HL-60 (cell line): Measurements from ENCODE around the gene AXIN1.

ENCODE experiments used
- DNase-seq, 2 experiments: peaks; one replicate each; pipeline ENCODE4 v3.0.0-alpha.2; 2010 to 2020; ENCODE audit warnings: low read depth in 1 of 2, low spot score in 1 of 2
- H3K27ac ChIP-seq: fragments of 250-450 bp; sonication (Bioruptor Pico); replicated peaks from 2 replicates; pipeline ENCODE4 v1.5.1; 2020; ENCODE audit warnings: mild to moderate bottlenecking, moderate library complexity
- H3K27me3 ChIP-seq: fragments of 250-450 bp; sonication (Bioruptor Pico); 2 replicates; pipeline ENCODE4 v1.5.1; 2021; ENCODE audit warnings: mild to moderate bottlenecking, moderate library complexity; ENCODE audit not compliant: insufficient read depth, poor library complexity, severe bottlenecking
- H3K4me3 ChIP-seq: replicated peaks from 2 replicates; pipeline ENCODE4 v1.5.1; 2011; ENCODE audit warnings: mild to moderate bottlenecking, control low read depth, low read length; ENCODE audit not compliant: insufficient read depth
- GABPA ChIP-seq: IDR thresholded peaks from 2 replicates; pipeline ENCODE4 v1.6.1; 2012; ENCODE audit warnings: low read depth
- POLR2AphosphoS5 ChIP-seq: IDR thresholded peaks from 2 replicates; pipeline ENCODE4 v1.6.1; 2012; ENCODE audit warnings: low read depth
- SPI1 ChIP-seq: IDR thresholded peaks from 2 replicates; pipeline ENCODE4 v1.6.1; 2012; ENCODE audit warnings: low read depth, mild to moderate bottlenecking, borderline replicate concordance
- TF ChIP-seq, protein P1 (sequence below): IDR thresholded peaks from 2 replicates; pipeline ENCODE4 v1.6.1; 2012; ENCODE audit warnings: low read depth; ENCODE audit not compliant: insufficient replicate concordance
- TF ChIP-seq, protein P2 (sequence below): IDR thresholded peaks from one replicate; pipeline ENCODE4 v1.5.1; 2011; ENCODE audit warnings: low read length, control low read depth, inconsistent platforms; ENCODE audit not compliant: insufficient read depth

Gene AXIN1

DNA sequence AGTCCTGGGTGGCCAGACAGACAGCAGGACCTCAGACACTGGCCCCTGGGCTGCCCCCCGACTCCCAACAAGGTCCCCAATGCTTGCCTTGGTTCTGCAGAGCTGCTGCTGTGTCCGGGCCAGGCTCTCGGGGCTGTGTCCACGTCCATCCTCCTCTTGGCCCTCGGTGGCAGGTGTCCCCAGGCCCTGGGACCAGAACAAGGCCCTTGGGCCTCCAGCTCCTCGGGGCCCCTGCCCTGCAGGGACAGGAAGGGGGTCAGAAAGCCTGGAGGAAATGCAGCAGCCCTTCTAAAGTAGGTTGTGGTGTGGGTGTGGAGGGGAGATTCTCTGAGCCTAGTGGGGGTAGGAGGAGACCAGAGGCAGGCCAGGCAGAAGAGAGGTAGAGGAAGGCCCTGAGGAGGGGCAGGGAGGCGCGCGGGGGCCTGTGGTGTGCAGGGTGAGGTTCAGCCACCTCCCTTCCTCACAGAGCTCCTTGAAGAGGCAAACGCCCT, 2.5 kb upstream of the AXIN1 start:
- TF ChIP-seq, protein P1, sequence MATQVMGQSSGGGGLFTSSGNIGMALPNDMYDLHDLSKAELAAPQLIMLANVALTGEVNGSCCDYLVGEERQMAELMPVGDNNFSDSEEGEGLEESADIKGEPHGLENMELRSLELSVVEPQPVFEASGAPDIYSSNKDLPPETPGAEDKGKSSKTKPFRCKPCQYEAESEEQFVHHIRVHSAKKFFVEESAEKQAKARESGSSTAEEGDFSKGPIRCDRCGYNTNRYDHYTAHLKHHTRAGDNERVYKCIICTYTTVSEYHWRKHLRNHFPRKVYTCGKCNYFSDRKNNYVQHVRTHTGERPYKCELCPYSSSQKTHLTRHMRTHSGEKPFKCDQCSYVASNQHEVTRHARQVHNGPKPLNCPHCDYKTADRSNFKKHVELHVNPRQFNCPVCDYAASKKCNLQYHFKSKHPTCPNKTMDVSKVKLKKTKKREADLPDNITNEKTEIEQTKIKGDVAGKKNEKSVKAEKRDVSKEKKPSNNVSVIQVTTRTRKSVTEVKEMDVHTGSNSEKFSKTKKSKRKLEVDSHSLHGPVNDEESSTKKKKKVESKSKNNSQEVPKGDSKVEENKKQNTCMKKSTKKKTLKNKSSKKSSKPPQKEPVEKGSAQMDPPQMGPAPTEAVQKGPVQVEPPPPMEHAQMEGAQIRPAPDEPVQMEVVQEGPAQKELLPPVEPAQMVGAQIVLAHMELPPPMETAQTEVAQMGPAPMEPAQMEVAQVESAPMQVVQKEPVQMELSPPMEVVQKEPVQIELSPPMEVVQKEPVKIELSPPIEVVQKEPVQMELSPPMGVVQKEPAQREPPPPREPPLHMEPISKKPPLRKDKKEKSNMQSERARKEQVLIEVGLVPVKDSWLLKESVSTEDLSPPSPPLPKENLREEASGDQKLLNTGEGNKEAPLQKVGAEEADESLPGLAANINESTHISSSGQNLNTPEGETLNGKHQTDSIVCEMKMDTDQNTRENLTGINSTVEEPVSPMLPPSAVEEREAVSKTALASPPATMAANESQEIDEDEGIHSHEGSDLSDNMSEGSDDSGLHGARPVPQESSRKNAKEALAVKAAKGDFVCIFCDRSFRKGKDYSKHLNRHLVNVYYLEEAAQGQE, result no peak
- TF ChIP-seq GABPA (no peak), POLR2AphosphoS5 (no peak), SPI1 (no peak)
- TF ChIP-seq, protein P2, sequence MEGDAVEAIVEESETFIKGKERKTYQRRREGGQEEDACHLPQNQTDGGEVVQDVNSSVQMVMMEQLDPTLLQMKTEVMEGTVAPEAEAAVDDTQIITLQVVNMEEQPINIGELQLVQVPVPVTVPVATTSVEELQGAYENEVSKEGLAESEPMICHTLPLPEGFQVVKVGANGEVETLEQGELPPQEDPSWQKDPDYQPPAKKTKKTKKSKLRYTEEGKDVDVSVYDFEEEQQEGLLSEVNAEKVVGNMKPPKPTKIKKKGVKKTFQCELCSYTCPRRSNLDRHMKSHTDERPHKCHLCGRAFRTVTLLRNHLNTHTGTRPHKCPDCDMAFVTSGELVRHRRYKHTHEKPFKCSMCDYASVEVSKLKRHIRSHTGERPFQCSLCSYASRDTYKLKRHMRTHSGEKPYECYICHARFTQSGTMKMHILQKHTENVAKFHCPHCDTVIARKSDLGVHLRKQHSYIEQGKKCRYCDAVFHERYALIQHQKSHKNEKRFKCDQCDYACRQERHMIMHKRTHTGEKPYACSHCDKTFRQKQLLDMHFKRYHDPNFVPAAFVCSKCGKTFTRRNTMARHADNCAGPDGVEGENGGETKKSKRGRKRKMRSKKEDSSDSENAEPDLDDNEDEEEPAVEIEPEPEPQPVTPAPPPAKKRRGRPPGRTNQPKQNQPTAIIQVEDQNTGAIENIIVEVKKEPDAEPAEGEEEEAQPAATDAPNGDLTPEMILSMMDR, result no peak
- H3K27ac ChIP-seq, result no peak overlapping the region
- no peak overlapping the region for H3K4me3 ChIP-seq
- no peak for DNase-seq
- H3K27me3 ChIP-seq, result no peaks in the 10 kb centered on the region

DNA sequence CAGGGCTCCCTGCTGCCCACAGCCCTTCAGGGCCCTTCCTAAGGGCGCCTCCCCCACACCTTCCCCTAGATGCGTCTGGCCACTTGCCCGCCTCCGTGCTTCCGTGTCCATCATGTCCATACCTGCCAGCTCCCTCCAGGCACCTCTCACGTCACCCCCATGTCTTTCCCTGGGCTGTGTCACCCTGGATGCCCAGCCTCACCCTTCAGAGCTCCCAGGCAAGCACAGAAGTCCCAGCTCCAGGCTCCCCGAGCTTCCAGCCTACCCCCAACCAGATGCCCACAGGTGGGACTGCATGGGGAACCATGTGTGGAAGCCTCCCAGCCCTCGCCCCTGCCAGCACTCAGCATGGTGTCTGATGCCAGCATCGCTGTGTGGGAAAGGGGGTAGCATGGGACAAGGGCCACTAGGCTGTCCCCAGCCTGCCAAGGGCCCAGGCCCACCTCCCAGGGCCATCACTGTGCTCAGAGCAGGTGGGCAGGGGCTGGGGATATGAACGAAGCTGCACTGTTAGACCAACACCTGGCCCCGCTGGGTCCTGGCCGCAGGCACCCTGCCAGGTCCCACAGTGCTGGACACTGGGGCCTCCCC, 1.9 kb upstream of the AXIN1 start:
- Histone ChIP-seq H3K4me3 (no peak overlapping the region), H3K27me3 (no peaks in the 10 kb centered on the region), H3K27ac (no peak overlapping the region)
- TF ChIP-seq SPI1, result no peak
- DNase-seq, result no peak

DNA sequence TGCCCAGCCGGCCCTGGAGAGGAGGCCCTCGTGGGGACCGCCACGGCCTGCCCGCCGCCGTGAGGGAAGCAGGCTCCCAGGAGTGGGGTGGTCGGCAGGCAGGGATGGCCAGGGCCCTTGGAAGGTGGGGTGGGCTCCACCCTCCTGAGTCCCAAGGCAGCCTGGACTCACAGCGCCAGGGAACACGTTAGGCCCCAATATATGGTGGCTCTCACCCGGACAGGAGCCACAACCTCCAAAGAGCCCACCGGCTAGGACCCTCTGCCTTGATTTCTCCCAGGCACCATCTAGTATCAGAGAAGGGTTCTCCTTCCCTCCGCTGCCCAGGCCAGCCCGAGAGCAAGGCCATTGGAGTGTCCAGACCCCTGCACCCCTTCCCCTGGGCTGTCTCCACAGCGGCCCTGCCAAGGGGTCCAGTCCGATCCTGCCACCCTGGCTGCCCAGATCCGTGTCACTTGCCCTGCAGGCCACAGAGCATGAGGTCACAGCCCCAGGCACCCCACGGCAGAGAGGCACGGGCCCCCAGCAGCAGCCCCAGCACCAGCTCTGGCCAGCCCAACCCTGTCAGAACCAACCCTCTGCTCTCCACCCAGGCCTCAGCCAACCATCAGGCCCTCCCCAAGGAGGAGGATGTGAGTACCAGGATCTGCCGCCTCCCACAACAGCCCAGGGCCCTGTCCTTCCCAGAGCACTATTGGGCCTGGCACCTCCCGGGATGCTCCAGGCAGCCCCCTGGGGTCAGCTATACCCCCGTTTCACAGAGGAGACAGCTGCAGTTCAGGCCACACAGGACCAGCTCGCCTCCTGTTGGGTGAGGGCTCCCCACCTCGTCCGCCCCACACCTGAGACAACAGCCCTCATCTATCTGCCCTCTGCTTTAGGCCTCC, 1.1 kb upstream of the AXIN1 start:
- Histone ChIP-seq H3K27ac (no peak overlapping the region), H3K4me3 (peak overlapping the region; percentile 39), H3K27me3 (no peaks in the 10 kb centered on the region)
- TF ChIP-seq, protein P1, result no peak
- TF ChIP-seq, protein P2, result no peak
- TF ChIP-seq POLR2AphosphoS5, result no peak
- no peak for TF ChIP-seq SPI1
- no peak for TF ChIP-seq GABPA
- DNase-seq, result no peak

DNA sequence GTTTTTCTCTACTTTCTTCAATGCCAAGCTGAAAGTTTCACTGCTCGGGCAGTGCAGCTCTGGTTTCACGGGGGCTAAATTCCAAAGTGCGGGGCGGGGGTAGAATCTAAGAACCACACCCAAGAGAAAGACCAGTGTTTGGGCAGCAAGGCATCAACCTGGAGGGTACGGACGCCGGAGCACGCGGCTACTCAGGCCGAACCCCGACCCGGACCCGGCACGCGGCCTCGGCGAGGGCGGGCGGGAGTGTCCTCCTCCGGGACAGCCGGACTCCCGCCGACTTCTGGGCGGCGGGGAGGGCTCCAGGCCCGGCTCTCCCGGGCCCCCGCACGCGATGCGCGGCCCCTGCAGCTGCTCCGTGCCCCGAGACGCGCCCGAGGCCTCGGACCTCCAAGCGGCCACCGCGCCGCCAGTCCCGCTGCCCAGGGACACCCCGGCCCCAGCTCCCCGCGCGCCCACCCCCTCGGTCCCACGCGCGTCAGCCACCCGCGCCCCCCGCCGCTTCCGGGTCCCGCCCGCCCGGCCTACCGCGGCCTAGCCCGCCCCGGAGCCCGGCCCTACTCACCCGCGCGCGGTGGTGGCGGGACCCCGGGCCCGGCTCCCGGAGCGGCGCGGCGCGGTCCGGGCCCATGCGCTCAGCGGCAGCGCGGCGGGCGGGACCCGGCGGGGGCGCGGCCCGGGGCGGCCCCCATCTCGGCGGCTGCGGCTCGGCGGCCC, 561 bp downstream of the AXIN1 start:
- H3K27ac ChIP-seq, result peak overlapping the region; percentile 50
- DNase-seq, result no peak
- TF ChIP-seq SPI1 (no peak), GABPA (no peak), POLR2AphosphoS5 (no peak)
- TF ChIP-seq, protein P1, result no peak
- TF ChIP-seq, protein P2, result no peak
- peak overlapping the region; percentile 65 for H3K4me3 ChIP-seq
- H3K27me3 ChIP-seq, result no peaks in the 10 kb centered on the region
